Measurements from ENCODE around the gene ATP2A1. TPM values are rescaled to one million over a fixed set of nuclear protein-coding genes. Genes with fewer than 3 reads are reported as not detected.
"Not testable (repeated sequence)": the region's sequence is repeated elsewhere in the genome, so short reads cannot be mapped to it uniquely, and the experiment has no call there.

Gene ATP2A1
- polyA plus RNA-seq, 2 donors: 0.25 to 0.69 TPM

GRCh38 chr16:28846933-28847273 is 31.4 kb upstream of the ATP2A1 start:
- H3K36me3 ChIP-seq (ENCODE audit: control insufficient read depth in 2 of 2, insufficient read depth in 2 of 2, low read length in 1 of 2): peaks cover 16 to 28% of the 10 kb centered on the region in 2 donors
- 19 to 20% methylated on average over 5 of the region's 5 CpGs for WGBS, 2 donors
- peak overlapping the region; percentile 83 to 92 for H3K27ac ChIP-seq (ENCODE audit: low read depth in 2 of 2, low read length in 1 of 2)
- H3K27me3 ChIP-seq (ENCODE audit: control insufficient read depth in 1 of 2, insufficient read depth in 2 of 2, low read length in 2 of 2): no peaks in the 10 kb centered on the region
- peaks cover 4 to 17% of the 10 kb centered on the region in 2 donors for H3K4me1 ChIP-seq (ENCODE audit: control insufficient read depth in 2 of 2, insufficient read depth in 2 of 2, low read length in 1 of 2)
- H3K4me3 ChIP-seq (ENCODE audit: low read depth in 1 of 2, low read length in 2 of 2): peak overlapping the region; percentile 84 to 99
- no peaks in the 10 kb centered on the region for H3K9me3 ChIP-seq (ENCODE audit: control insufficient read depth in 2 of 2, insufficient read depth in 1 of 2, low read depth in 1 of 2, low read length in 1 of 2)

- no peak overlapping the region for H3K4me3 ChIP-seq (ENCODE audit: low read depth in 1 of 2, low read length in 2 of 2)
- 60 to 72% methylated on average over 8 of the region's 8 CpGs for WGBS, 2 donors
- H3K27me3 ChIP-seq (ENCODE audit: control insufficient read depth in 1 of 2, insufficient read depth in 2 of 2, low read length in 2 of 2): no peaks in the 10 kb centered on the region
- peak overlapping the region in 1 of 2 donors; percentile 64 for H3K27ac ChIP-seq (ENCODE audit: low read depth in 2 of 2, low read length in 1 of 2)
- H3K36me3 ChIP-seq (ENCODE audit: control insufficient read depth in 2 of 2, insufficient read depth in 2 of 2, low read length in 1 of 2): no peaks in the 10 kb centered on the region
- H3K9me3 ChIP-seq (ENCODE audit: control insufficient read depth in 2 of 2, insufficient read depth in 1 of 2, low read depth in 1 of 2, low read length in 1 of 2): no peaks in the 10 kb centered on the region
- H3K4me1 ChIP-seq (ENCODE audit: control insufficient read depth in 2 of 2, insufficient read depth in 2 of 2, low read length in 1 of 2): no peaks in the 10 kb centered on the region
These were observed 19.9 kb upstream of the ATP2A1 start for GRCh38 chr16:28858421-28858820.

- Histone ChIP-seq H3K27ac (ENCODE audit: low read depth in 2 of 2, low read length in 1 of 2) (no peak overlapping the region), H3K9me3 (ENCODE audit: control insufficient read depth in 2 of 2, insufficient read depth in 1 of 2, low read depth in 1 of 2, low read length in 1 of 2) (no peaks in the 10 kb centered on the region), H3K27me3 (ENCODE audit: control insufficient read depth in 1 of 2, insufficient read depth in 2 of 2, low read length in 2 of 2) (no peaks in the 10 kb centered on the region), H3K4me3 (ENCODE audit: low read depth in 1 of 2, low read length in 2 of 2) (no peak overlapping the region), H3K4me1 (ENCODE audit: control insufficient read depth in 2 of 2, insufficient read depth in 2 of 2, low read length in 1 of 2) (peaks cover 0 to under 1% of the 10 kb centered on the region in 2 donors), H3K36me3 (ENCODE audit: control insufficient read depth in 2 of 2, insufficient read depth in 2 of 2, low read length in 1 of 2) (no peaks in the 10 kb centered on the region)
- WGBS, 2 donors: 79 to 91% methylated on average over 4 of the region's 4 CpGs
These were observed 19.0 kb upstream of the ATP2A1 start for GRCh38 chr16:28859326-28859725.

DNA sequence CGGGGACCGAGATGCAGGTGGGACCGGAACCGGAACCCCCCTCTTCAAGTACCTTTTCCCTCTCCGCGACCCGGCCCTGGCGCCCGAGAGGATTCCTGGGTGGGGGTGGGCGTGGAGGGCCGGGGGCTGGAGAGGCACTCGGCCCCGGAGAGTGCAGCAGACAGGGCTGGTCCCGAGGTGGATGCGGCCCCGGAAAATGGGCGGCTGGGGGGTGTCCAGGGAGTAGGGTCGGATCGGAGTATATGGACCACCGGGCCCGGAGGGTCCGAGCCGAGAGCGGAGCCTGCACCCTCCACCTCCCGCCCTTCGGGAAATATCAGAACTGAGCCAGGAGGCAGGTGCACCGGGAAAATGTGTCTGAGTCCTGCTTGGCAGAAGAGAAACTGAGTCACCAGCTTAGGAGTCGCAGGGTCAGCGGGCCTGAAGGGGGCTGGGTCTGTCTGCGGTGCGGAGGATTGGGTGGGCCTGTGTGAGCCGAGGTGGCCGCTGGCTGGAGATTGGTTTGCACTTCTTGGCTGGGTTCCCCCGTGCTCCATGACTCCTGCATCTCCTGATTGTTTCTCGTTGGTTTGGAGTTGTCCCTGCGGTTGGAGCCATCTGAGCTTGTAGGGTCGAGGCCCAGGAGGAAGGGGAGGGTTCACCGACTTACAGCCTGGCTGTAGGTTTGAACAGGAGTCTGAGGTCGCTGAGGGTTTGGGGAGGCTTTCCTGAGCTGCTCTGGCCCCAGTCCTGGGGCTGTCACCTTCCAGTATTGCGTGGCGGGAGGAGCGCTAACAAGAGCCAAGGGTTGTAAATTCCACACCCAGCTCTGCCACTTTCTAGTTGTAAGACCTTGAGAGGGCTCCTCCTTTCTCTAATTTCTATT is 14.1 kb upstream of the ATP2A1 start:
- Histone ChIP-seq H3K27ac (ENCODE audit: low read depth in 2 of 2, low read length in 1 of 2) (peak overlapping the region; percentile 93 to 98), H3K4me3 (ENCODE audit: low read depth in 1 of 2, low read length in 2 of 2) (peak overlapping the region; percentile 73 to 82), H3K4me1 (ENCODE audit: control insufficient read depth in 2 of 2, insufficient read depth in 2 of 2, low read length in 1 of 2) (peaks cover 0 to 2% of the 10 kb centered on the region in 2 donors), H3K27me3 (ENCODE audit: control insufficient read depth in 1 of 2, insufficient read depth in 2 of 2, low read length in 2 of 2) (no peaks in the 10 kb centered on the region), H3K36me3 (ENCODE audit: control insufficient read depth in 2 of 2, insufficient read depth in 2 of 2, low read length in 1 of 2) (peaks cover 7 to 23% of the 10 kb centered on the region in 2 donors), H3K9me3 (ENCODE audit: control insufficient read depth in 2 of 2, insufficient read depth in 1 of 2, low read depth in 1 of 2, low read length in 1 of 2) (no peaks in the 10 kb centered on the region)
- 2 to 3% methylated on average over 36 to 42 of the region's 42 CpGs for WGBS, 2 donors

- Histone ChIP-seq H3K4me3 (ENCODE audit: low read depth in 1 of 2, low read length in 2 of 2) (no peak overlapping the region), H3K4me1 (ENCODE audit: control insufficient read depth in 2 of 2, insufficient read depth in 2 of 2, low read length in 1 of 2) (peaks cover 0 to 2% of the 10 kb centered on the region in 2 donors), H3K27ac (ENCODE audit: low read depth in 2 of 2, low read length in 1 of 2) (no peak overlapping the region), H3K27me3 (ENCODE audit: control insufficient read depth in 1 of 2, insufficient read depth in 2 of 2, low read length in 2 of 2) (no peaks in the 10 kb centered on the region), H3K9me3 (ENCODE audit: control insufficient read depth in 2 of 2, insufficient read depth in 1 of 2, low read depth in 1 of 2, low read length in 1 of 2) (no peaks in the 10 kb centered on the region), H3K36me3 (ENCODE audit: control insufficient read depth in 2 of 2, insufficient read depth in 2 of 2, low read length in 1 of 2) (peaks cover 11 to 33% of the 10 kb centered on the region in 2 donors)
- WGBS, 2 donors: 82 to 85% methylated on average over 12 of the region's 12 CpGs
These were observed 13.1 kb upstream of the ATP2A1 start for GRCh38 chr16:28865001-28865688.

- peaks cover 0 to 2% of the 10 kb centered on the region in 2 donors for H3K4me1 ChIP-seq (ENCODE audit: control insufficient read depth in 2 of 2, insufficient read depth in 2 of 2, low read length in 1 of 2)
- H3K27ac ChIP-seq (ENCODE audit: low read depth in 2 of 2, low read length in 1 of 2): no peak overlapping the region
- H3K36me3 ChIP-seq (ENCODE audit: control insufficient read depth in 2 of 2, insufficient read depth in 2 of 2, low read length in 1 of 2): peaks cover 11 to 38% of the 10 kb centered on the region in 2 donors
- 60 to 70% methylated on average over 21 to 32 of the region's 32 CpGs for WGBS, 2 donors
- H3K27me3 ChIP-seq (ENCODE audit: control insufficient read depth in 1 of 2, insufficient read depth in 2 of 2, low read length in 2 of 2): no peaks in the 10 kb centered on the region
- H3K9me3 ChIP-seq (ENCODE audit: control insufficient read depth in 2 of 2, insufficient read depth in 1 of 2, low read depth in 1 of 2, low read length in 1 of 2): no peaks in the 10 kb centered on the region
- no peak overlapping the region for H3K4me3 ChIP-seq (ENCODE audit: low read depth in 1 of 2, low read length in 2 of 2)
These were observed 12.4 kb upstream of the ATP2A1 start for GRCh38 chr16:28865722-28866453.

DNA sequence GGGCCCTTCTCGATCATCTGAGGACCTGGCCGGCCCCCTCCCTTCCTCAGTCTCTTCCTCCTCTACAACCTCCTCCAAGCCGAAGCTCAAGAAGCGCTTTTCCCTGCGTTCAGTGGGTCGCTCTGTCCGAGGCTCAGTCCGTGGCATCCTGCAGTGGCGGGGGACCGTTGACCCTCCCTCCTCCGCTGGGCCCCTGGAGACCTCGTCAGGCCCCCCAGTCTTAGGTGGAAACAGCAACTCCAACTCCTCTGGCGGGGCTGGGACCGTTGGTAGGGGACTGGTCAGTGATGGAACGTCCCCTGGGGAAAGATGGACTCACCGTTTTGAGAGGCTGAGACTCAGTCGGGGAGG is 11.9 kb upstream of the ATP2A1 start:
- H3K4me1 ChIP-seq (ENCODE audit: control insufficient read depth in 2 of 2, insufficient read depth in 2 of 2, low read length in 1 of 2): peaks cover 0 to 2% of the 10 kb centered on the region in 2 donors
- H3K36me3 ChIP-seq (ENCODE audit: control insufficient read depth in 2 of 2, insufficient read depth in 2 of 2, low read length in 1 of 2): peaks cover 12 to 38% of the 10 kb centered on the region in 2 donors
- no peaks in the 10 kb centered on the region for H3K27me3 ChIP-seq (ENCODE audit: control insufficient read depth in 1 of 2, insufficient read depth in 2 of 2, low read length in 2 of 2)
- H3K9me3 ChIP-seq (ENCODE audit: control insufficient read depth in 2 of 2, insufficient read depth in 1 of 2, low read depth in 1 of 2, low read length in 1 of 2): no peaks in the 10 kb centered on the region
- WGBS, 2 donors: 79 to 84% methylated on average over 17 of the region's 17 CpGs
- H3K4me3 ChIP-seq (ENCODE audit: low read depth in 1 of 2, low read length in 2 of 2): no peak overlapping the region
- H3K27ac ChIP-seq (ENCODE audit: low read depth in 2 of 2, low read length in 1 of 2): no peak overlapping the region

DNA sequence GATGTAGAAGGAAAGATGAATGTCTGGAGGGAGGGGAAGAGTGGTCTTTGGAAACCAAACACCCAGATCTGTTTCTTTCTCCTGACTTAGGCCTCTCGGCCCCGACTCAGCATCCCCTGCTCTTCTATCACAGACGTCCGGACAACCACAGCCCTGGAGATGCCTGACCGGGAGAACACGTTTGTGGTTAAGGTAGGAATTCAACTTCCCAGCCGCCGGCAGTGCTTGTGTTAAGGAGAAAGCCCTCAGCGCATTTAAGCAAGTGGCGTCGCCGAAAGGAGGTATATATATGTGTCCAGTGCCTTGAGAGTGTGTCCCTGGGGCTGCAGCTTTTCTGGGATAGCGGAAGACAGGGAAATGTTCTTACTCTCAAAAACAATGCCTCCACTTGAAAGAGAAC is 11.0 kb upstream of the ATP2A1 start:
- H3K4me1 ChIP-seq (ENCODE audit: control insufficient read depth in 2 of 2, insufficient read depth in 2 of 2, low read length in 1 of 2): peaks cover 0 to 2% of the 10 kb centered on the region in 2 donors
- no peak overlapping the region for H3K27ac ChIP-seq (ENCODE audit: low read depth in 2 of 2, low read length in 1 of 2)
- WGBS, 2 donors: 87 to 89% methylated on average over 13 of the region's 13 CpGs
- peaks cover 13 to 43% of the 10 kb centered on the region in 2 donors for H3K36me3 ChIP-seq (ENCODE audit: control insufficient read depth in 2 of 2, insufficient read depth in 2 of 2, low read length in 1 of 2)
- no peak overlapping the region for H3K4me3 ChIP-seq (ENCODE audit: low read depth in 1 of 2, low read length in 2 of 2)
- H3K27me3 ChIP-seq (ENCODE audit: control insufficient read depth in 1 of 2, insufficient read depth in 2 of 2, low read length in 2 of 2): no peaks in the 10 kb centered on the region
- no peaks in the 10 kb centered on the region for H3K9me3 ChIP-seq (ENCODE audit: control insufficient read depth in 2 of 2, insufficient read depth in 1 of 2, low read depth in 1 of 2, low read length in 1 of 2)

- H3K27me3 ChIP-seq (ENCODE audit: control insufficient read depth in 1 of 2, insufficient read depth in 2 of 2, low read length in 2 of 2); H3K27ac ChIP-seq (ENCODE audit: low read depth in 2 of 2, low read length in 1 of 2); H3K4me3 ChIP-seq (ENCODE audit: low read depth in 1 of 2, low read length in 2 of 2); H3K9me3 ChIP-seq (ENCODE audit: control insufficient read depth in 2 of 2, insufficient read depth in 1 of 2, low read depth in 1 of 2, low read length in 1 of 2); H3K4me1 ChIP-seq (ENCODE audit: control insufficient read depth in 2 of 2, insufficient read depth in 2 of 2, low read length in 1 of 2): not testable (repeated sequence)
- peaks cover 13 to 47% of the 10 kb centered on the region in 2 donors for H3K36me3 ChIP-seq (ENCODE audit: control insufficient read depth in 2 of 2, insufficient read depth in 2 of 2, low read length in 1 of 2)
- WGBS, 2 donors: 92% methylated on average over 9 of the region's 9 CpGs
These were observed 10.6 kb upstream of the ATP2A1 start for GRCh38 chr16:28867646-28868045.
